Smooth muscle cell (in vitro differentiated cells): Measurements from ENCODE around the gene PABPC1L. TPM values are rescaled to one million over a fixed set of nuclear protein-coding genes. Genes with fewer than 3 reads are reported as not detected.

Experiments
- DNase-seq: peaks from one replicate; lab custom pipeline; 2025; ENCODE audit not compliant: unreplicated experiment; lab: John Stamatoyannopoulos, UW
- H2AFZ ChIP-seq: fragments of 200-600 bp; sonication (generic); 2 replicates; pipeline ENCODE4 v1.6.0; 2016; ENCODE audit warnings: antibody characterized with exemption, low read depth, mild to moderate bottlenecking
- H3F3A ChIP-seq: fragments of 200-600 bp; sonication (generic); 2 replicates; pipeline ENCODE4 v1.6.0; 2017; ENCODE audit warnings: antibody characterized with exemption, low read depth
- H3K27ac ChIP-seq: fragments of 200-600 bp; sonication (generic); 2 replicates; pipeline ENCODE4 v1.5.1; 2016; ENCODE audit warnings: low read depth, mild to moderate bottlenecking
- H3K27me3 ChIP-seq: fragments of 200-600 bp; sonication (generic); 2 replicates; pipeline ENCODE4 v1.6.1; 2016; ENCODE audit warnings: low read depth, mild to moderate bottlenecking
- H3K36me3 ChIP-seq: fragments of 200-600 bp; sonication (generic); 2 replicates; pipeline ENCODE4 v1.5.1; 2016; ENCODE audit warnings: low read depth
- H3K4me1 ChIP-seq: fragments of 200-600 bp; sonication (generic); 2 replicates; pipeline ENCODE4 v1.5.1; 2016; ENCODE audit warnings: low read depth
- H3K4me2 ChIP-seq: fragments of 200-600 bp; sonication (generic); 2 replicates; pipeline ENCODE4 v1.6.0; 2016; ENCODE audit warnings: mild to moderate bottlenecking
- H3K4me3 ChIP-seq: fragments of 200-600 bp; sonication (generic); 2 replicates; pipeline ENCODE4 v1.5.1; 2016; ENCODE audit warnings: mild to moderate bottlenecking
- H3K79me2 ChIP-seq: fragments of 200-600 bp; sonication (generic); 2 replicates; pipeline ENCODE4 v1.6.0; 2016; ENCODE audit warnings: low read depth, mild to moderate bottlenecking
- H3K9ac ChIP-seq: fragments of 200-600 bp; sonication (generic); 2 replicates; pipeline ENCODE4 v1.6.0; 2016; ENCODE audit warnings: low read depth
- H3K9me3 ChIP-seq: fragments of 200-600 bp; sonication (generic); replicated peaks from 2 replicates; pipeline ENCODE4 v1.5.1; 2016; ENCODE audit warnings: low read depth
- H4K20me1 ChIP-seq: fragments of 200-600 bp; sonication (generic); 2 replicates; pipeline ENCODE4 v1.6.0; 2016; ENCODE audit warnings: low read depth
- WGBS: methylation state at CpG from one replicate; pipeline ENCODE4 v1.1.7; 2016; ENCODE audit warnings: low lambda C conversion rate; 5-methylcytosine and 5-hydroxymethylcytosine counted together
- polyA plus RNA-seq: library from polyadenylated mRNA; unstranded; fragments of >200 nt; fragmentation: Nextera tagmentation; extraction: Ambion mirVana; gene quantifications from 2 replicates; pipeline ENCODE4 v1.2.1, GENCODE V29; 2016
- total RNA-seq: library from RNA; depleted of rRNA; stranded (reverse); fragments of >200 nt; gene quantifications from 2 replicates; pipeline ENCODE4 v1.2.3, GENCODE V29; 2014
- TF ChIP-seq, protein P1 (sequence below): fragments of 200-600 bp; sonication (generic); IDR thresholded peaks from 2 replicates; pipeline ENCODE4 v1.5.1; 2017; ENCODE audit warnings: borderline replicate concordance, mild to moderate bottlenecking, antibody characterized with exemption; ENCODE audit not compliant: insufficient read depth, poor library complexity, severe bottlenecking

The PABPC1L gene
- total and polyA plus RNA-seq, 2 experiments from 2014 or later, result 8.9 to 12.3 TPM

GRCh38 chr20:44886828-44887227, 23.0 kb upstream of the PABPC1L start:
- Histone ChIP-seq H3K4me2 (peak overlapping the region; percentile 90), H3K9me3 (no peaks in the 10 kb centered on the region), H3K4me1 (peaks cover 18% of the 10 kb centered on the region), H3K36me3 (no peaks in the 10 kb centered on the region), H3K4me3 (peak overlapping the region; percentile 74), H3K79me2 (peaks cover 63% of the 10 kb centered on the region), H3F3A (no peaks in the 10 kb centered on the region), H3K27ac (peak overlapping the region; percentile 90), H3K27me3 (no peaks in the 10 kb centered on the region), H3K9ac (peak overlapping the region; percentile 96), H2AFZ (no peak overlapping the region), H4K20me1 (peaks cover 58% of the 10 kb centered on the region)
- TF ChIP-seq, protein P1, sequence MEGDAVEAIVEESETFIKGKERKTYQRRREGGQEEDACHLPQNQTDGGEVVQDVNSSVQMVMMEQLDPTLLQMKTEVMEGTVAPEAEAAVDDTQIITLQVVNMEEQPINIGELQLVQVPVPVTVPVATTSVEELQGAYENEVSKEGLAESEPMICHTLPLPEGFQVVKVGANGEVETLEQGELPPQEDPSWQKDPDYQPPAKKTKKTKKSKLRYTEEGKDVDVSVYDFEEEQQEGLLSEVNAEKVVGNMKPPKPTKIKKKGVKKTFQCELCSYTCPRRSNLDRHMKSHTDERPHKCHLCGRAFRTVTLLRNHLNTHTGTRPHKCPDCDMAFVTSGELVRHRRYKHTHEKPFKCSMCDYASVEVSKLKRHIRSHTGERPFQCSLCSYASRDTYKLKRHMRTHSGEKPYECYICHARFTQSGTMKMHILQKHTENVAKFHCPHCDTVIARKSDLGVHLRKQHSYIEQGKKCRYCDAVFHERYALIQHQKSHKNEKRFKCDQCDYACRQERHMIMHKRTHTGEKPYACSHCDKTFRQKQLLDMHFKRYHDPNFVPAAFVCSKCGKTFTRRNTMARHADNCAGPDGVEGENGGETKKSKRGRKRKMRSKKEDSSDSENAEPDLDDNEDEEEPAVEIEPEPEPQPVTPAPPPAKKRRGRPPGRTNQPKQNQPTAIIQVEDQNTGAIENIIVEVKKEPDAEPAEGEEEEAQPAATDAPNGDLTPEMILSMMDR, result no peak
- DNase-seq, result no peak
- 19% methylated on average over 2 of the region's 2 CpGs for WGBS

- peak overlapping the region; percentile 90 for H3K4me2 ChIP-seq
- TF ChIP-seq, protein P1, result no peak
- WGBS, result 77% methylated on average over 4 of the region's 4 CpGs
- no peaks in the 10 kb centered on the region for H3K36me3 ChIP-seq
- peaks cover 69% of the 10 kb centered on the region for H3K79me2 ChIP-seq
- H3F3A ChIP-seq, result no peaks in the 10 kb centered on the region
- no peak overlapping the region for H2AFZ ChIP-seq
- H3K27ac ChIP-seq, result peak overlapping the region; percentile 90
- H3K4me1 ChIP-seq, result peaks cover 18% of the 10 kb centered on the region
- peaks cover 65% of the 10 kb centered on the region for H4K20me1 ChIP-seq
- peak overlapping the region; percentile 74 for H3K4me3 ChIP-seq
- H3K9ac ChIP-seq, result peak overlapping the region; percentile 96
- no peak for DNase-seq
- no peaks in the 10 kb centered on the region for H3K27me3 ChIP-seq
- H3K9me3 ChIP-seq, result no peaks in the 10 kb centered on the region
Observed at GRCh38 chr20:44887466-44887865, 22.4 kb upstream of the PABPC1L start.

DNA sequence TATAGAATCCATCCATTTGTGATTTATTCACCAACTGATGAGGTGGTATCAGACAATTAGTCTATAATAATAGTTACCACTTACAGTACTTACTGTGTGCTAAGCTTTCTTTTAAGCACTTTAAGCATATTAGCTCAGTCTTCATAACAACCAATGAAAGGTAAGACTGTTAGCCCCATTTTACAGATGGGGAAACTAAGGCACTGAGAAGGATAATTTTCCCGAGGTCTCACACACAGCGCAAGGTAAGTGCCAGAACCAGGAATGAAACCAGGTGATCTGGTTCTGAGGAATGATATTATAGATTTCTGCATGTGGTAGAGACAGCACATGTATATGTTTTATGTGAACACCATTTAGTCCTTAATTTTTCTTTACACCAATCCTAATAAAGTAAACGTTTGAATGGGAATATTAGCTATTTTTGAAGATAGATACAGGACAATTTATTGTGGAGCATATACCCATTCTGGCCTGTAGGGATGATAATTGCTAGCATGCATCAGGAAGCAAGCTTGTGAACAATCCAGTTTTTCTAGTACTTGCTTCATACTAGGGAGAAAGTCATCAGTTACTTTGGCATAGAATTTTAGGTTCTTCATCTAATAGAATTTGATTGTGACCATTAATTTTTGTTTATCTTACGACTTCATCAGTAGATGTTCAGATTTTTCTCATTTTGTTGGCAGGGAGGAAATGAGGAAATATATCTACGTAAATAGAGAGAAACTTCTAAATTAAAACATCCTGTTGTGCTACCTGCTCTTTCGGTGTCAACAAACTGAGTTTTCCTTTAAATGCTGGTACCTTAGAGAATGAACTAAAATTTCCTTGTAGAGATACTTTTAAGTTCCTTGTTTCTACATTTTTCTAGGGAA, 21.4 kb upstream of the PABPC1L start:
- TF ChIP-seq, protein P1, result peak; percentile 29
- Histone ChIP-seq H3K27me3 (no peaks in the 10 kb centered on the region), H2AFZ (no peak overlapping the region), H3K9ac (no peak overlapping the region), H3K4me3 (no peak overlapping the region), H3K27ac (no peak overlapping the region), H3K4me1 (peaks cover 18% of the 10 kb centered on the region), H3K4me2 (peak overlapping the region; percentile 90), H3K79me2 (peaks cover 79% of the 10 kb centered on the region), H3K9me3 (no peaks in the 10 kb centered on the region), H3F3A (no peaks in the 10 kb centered on the region), H4K20me1 (peaks cover 75% of the 10 kb centered on the region), H3K36me3 (no peaks in the 10 kb centered on the region)
- 78% methylated on average over 6 of the region's 6 CpGs for WGBS
- no peak for DNase-seq
